Colonic mucosa (tissue), 4 donors: Measurements from ENCODE around the gene RGPD8. TPM values are rescaled to one million over a fixed set of nuclear protein-coding genes. Genes with fewer than 3 reads are reported as not detected.

Experiments
- DNase-seq: peaks from one replicate; pipeline ENCODE4 v3.0.0-alpha.2; 2020
- H3K27ac ChIP-seq: fragments of 200-600 bp; one replicate; pipeline ENCODE4 v1.8.0; 2021
- H3K27me3 ChIP-seq: fragments of 200-600 bp; one replicate; pipeline ENCODE4 v1.8.0; 2021
- H3K36me3 ChIP-seq: fragments of 200-600 bp; one replicate; pipeline ENCODE4 v1.8.0; 2021
- H3K4me1 ChIP-seq: fragments of 200-600 bp; one replicate; pipeline ENCODE4 v1.8.0; 2021; ENCODE audit warnings: mild to moderate bottlenecking
- H3K4me3 ChIP-seq: fragments of 200-600 bp; one replicate; pipeline ENCODE4 v1.8.0; 2021
- H3K9ac ChIP-seq, 2 donors: one replicate each; pipeline ENCODE4 v1.7.0; 2013; ENCODE audit warnings: control low read depth in 2 of 2, low read depth in 2 of 2, low read length in 2 of 2
- H3K9me3 ChIP-seq: fragments of 200-600 bp; one replicate; pipeline ENCODE4 v1.8.0; 2021
- intact Hi-C: fragments of 100-400 bp; cut with DNase I; formaldehyde crosslinking; loops from one replicate; pipeline ENCODE4 v1.14.1; 2022
- total RNA-seq, 2 donors: library from RNA; stranded (reverse); fragmentation: NEBNext Ultra II Directional in 1 of 2; extraction: Animal tissue kit (Norgen Biotek cat#: 25700) in 1 of 2; gene quantifications; one replicate each; pipeline ENCODE4 v1.2.1, GENCODE V29; 2021
- TF ChIP-seq, protein P1 (sequence below): fragments of 200-600 bp; IDR thresholded peaks from one replicate; pipeline ENCODE4 v1.8.0; 2022; ENCODE audit warnings: antibody characterized with exemption, mild to moderate bottlenecking
- donor health status: healthy.
- donor health status: DM: no; HTN: no; CAD: no.
- donor health status: DM: no; HTN: no; CAD: no.

The RGPD8 gene
- total RNA-seq, 2 donors from 2014 or later, result 8.6 to 11.7 TPM

DNA sequence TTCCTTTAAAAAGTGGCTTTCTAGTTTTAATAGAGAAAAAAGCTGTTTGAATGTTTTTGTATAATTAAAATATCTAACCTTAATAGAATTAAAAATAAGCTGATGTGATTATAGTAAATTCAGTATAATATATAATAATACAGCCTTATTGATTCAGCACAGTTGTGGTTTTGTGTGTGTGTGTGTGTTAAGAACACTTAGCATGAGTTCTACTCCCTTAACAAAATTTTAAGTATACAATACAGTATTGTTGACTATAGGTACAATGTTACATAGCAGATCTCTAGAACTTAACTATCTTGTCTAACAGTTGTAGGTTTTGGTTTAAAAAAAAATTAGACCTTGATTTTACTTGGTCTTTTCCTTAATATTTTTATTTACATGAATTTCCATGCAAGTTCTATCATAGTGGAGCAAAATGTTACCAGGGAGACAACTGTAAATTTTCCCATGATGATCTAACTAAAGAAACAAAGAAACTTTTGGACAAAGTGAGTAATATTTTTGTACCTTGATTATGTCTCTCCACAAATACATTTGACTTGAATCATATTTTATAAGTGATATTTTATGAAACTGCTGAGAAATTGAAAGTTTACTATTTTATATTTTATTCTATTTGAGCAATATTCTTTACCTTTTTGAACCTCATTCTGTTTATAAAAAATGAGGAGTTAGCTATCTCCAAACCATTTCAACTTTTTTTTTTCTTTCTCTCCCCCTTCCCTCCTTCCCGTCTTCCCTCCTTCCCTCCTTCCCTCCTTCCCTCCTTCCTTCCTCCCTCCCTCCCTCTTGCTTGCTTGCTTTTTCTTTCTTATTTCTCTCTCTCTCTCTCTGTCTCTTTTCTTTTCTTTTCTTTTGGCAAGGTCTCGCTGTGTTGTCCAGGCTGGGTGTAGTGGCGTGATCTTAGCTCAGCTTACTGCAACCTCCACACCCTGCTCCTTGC, 111.8 kb downstream of the RGPD8 start:
- Histone ChIP-seq H3K9ac (no peak overlapping the region), H3K36me3 (no peaks in the 10 kb centered on the region), H3K9me3 (no peaks in the 10 kb centered on the region), H3K27me3 (no peaks in the 10 kb centered on the region), H3K4me1 (no peaks in the 10 kb centered on the region), H3K27ac (no peak overlapping the region), H3K4me3 (no peak overlapping the region)
- intact Hi-C loops, result no loop called here
- DNase-seq, result no peak
- TF ChIP-seq, protein P1, sequence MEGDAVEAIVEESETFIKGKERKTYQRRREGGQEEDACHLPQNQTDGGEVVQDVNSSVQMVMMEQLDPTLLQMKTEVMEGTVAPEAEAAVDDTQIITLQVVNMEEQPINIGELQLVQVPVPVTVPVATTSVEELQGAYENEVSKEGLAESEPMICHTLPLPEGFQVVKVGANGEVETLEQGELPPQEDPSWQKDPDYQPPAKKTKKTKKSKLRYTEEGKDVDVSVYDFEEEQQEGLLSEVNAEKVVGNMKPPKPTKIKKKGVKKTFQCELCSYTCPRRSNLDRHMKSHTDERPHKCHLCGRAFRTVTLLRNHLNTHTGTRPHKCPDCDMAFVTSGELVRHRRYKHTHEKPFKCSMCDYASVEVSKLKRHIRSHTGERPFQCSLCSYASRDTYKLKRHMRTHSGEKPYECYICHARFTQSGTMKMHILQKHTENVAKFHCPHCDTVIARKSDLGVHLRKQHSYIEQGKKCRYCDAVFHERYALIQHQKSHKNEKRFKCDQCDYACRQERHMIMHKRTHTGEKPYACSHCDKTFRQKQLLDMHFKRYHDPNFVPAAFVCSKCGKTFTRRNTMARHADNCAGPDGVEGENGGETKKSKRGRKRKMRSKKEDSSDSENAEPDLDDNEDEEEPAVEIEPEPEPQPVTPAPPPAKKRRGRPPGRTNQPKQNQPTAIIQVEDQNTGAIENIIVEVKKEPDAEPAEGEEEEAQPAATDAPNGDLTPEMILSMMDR, result no peak

Other genes with a start within 250 kb of the RGPD8 start
- 1 to 10 TPM; 5.9 to 8.1 TPM for gene ZC3H8, start 178.6 kb downstream of the RGPD8 start, total RNA-seq
- 10 to 100 TPM in 1 of 2 donors, 1 to 10 TPM in 1; 3.6 to 13.1 TPM for gene ZC3H6, start 158.0 kb downstream of the RGPD8 start, total RNA-seq
- gene TTL, start 48.5 kb upstream of the RGPD8 start, total RNA-seq, result 10 to 100 TPM; 16.9 to 17.5 TPM
- 10 to 100 TPM; 13.5 to 29.6 TPM for gene POLR1B, start 108.8 kb upstream of the RGPD8 start, total RNA-seq
- 10 to 100 TPM; 27.0 to 39.5 TPM for gene CHCHD5, start 151.0 kb upstream of the RGPD8 start, total RNA-seq
- 100 to 1,000 TPM in 1 of 2 donors, 10 to 100 TPM in 1; 50.9 to 119 TPM for gene SLC20A1, start 212.3 kb upstream of the RGPD8 start, total RNA-seq